Measurements from ENCODE around the gene U2AF1L4.
"Not testable (repeated sequence)": the region's sequence is repeated elsewhere in the genome, so short reads cannot be mapped to it uniquely, and the experiment has no call there.

U2AF1L4 gene

DNA sequence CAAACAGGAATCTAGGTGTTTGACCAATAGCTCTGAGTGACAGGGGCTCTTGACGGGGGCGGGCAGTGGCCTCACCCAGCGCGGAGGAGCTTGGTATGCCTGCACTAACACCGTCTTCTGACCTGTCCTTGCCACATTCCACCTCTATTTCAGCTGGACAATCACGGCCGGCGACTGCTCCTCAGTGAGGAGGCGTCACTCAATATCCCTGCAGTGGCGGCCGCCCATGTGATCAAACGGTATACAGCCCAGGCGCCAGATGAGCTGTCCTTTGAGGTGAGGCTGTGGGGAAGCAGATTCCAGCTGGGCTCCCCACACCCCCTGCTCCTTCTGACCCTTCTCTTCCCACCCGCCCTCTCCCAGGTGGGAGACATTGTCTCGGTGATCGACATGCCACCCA, 34.8 kb upstream of the U2AF1L4 start:
- no peak for DNase-seq

DNA sequence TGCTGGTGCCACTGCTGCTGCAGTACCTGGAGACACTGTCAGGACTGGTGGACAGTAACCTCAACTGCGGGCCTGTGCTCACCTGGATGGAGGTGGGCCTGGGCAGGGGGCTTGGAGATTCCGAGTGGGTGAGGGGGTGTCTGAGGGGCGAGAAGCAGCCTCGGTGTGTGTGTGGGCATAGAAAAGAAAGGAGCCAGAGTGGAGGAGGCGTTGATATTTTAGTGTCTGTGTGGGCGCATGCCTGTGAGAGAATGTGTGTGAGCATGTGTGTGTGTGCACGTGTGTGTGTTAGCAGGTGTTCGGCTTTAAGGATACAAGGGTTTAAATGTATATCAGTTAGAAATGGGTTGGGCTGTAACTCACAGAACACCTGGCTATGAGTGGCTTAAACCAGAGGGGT, 33.8 kb upstream of the U2AF1L4 start:
- no peak for DNase-seq

DNA sequence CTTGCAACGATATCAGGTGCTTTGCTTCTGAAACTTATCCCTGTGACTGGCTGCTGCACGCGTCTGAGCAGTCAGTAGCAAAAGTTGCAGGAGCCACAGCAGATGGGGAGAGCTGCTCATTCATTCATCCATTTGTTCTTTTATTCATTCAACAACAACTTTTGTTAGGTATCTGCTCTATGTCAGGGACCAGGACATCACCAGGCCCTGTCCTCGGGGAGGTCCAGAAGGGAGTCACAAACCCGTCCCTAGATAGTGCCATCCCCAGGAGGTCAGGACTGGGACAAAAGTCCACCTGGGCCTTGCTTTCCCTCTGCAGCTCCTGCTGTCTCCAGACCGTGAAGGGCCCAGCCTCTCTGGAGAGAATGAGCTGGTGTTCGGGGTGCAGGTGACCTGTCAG, 32.7 kb upstream of the U2AF1L4 start:
- no peak for DNase-seq

GRCh38 chr19:35777086-35777841, 32.0 kb upstream of the U2AF1L4 start:
- no peak for DNase-seq

DNA sequence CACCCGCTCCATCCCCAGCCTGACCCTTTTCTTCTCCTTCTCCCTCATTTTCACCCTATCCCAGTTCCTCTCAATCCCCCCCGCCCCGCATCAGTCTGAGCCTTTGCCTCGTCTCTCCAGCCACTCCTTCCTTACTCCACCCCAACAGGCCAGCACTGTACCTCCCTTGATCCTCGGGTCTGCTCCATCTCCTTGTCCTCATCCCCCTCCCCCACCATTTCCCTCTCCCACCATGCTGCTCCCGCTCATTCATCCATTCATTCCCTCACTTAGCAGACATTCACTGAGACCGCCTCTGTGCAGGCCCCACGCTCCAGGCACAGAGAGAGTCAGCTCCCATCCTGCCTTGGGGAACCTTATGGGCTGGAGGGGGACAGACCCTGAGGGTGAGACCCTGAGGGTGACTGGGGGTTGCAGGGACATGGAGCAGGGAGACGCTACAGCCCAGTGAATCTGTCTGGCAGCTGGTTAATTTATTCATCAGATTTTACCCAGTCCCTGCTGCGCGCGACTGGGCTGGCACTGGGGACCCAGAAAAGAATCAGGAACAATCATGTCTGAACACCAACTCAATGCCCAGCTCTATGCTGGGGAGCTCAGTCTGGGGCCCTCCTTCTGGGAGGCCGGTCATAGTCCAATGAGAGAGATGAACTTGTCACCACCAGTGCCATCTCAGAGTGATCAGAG, 31.0 kb upstream of the U2AF1L4 start:
- no peak for DNase-seq

DNA sequence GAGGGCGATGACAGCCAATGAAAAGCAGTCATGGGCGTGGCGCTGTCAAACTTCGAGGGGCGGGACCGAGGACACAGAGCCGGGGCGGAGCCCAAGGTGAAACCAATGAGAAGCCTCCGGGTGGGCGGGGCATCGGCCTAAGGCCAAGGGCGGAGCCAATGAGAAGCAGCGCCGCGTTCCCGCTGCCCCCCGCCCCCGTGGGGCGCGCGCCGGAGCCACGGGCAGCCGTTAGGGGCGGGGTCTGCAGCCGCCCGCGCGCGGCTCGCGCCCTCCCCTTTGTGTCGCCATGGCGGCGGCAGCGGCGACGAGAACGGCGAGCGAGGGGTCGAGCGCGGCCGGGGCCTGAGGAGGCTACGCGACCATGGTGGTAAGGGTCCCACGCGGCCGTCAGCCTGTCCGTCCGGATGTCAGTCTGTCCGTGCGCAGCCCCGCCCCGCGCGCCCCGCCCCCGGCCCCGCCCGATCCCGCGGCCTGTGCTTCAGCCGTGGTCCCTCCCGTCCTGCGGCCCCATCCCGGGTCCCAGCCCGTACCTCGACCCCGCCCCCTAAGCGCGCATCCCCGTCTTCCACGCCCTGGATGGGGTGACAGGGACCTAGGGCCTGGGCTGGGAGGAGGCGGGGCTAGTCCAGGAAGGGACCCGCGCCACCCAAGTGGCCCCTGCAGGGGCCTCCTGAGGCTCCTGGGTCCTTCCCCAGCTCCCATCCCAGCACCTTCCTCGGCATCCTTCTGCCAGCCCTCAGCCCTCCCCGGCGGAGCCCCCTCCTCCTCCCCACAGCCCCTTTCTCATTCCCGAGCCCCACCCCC, 30.3 kb upstream of the U2AF1L4 start, which contains the start of gene ARHGAP33:
Gene ARHGAP33 (plus strand): TSS at position 267 of the 804 bp plus-strand sequence. CDS start 95 bp downstream, at position 362.
- DNase-seq = peak; percentile 96

DNA sequence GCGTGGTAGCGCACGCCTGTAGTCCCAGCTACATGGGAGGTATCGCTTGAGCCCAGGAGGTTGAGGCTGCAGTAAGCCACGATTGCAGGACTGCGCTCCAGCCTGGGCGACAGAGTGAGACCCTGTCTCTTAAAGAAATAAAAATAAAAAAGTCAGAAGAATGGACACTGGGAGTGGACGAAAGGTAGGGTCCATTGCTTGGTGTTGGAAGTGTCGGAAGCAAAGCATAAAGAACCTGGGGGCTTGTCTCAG, 29.8 kb upstream of the U2AF1L4 start:
- DNase-seq = no peak

GRCh38 chr19:35774274-35775045, 29.2 kb upstream of the U2AF1L4 start:
- DNase-seq = no peak

DNA sequence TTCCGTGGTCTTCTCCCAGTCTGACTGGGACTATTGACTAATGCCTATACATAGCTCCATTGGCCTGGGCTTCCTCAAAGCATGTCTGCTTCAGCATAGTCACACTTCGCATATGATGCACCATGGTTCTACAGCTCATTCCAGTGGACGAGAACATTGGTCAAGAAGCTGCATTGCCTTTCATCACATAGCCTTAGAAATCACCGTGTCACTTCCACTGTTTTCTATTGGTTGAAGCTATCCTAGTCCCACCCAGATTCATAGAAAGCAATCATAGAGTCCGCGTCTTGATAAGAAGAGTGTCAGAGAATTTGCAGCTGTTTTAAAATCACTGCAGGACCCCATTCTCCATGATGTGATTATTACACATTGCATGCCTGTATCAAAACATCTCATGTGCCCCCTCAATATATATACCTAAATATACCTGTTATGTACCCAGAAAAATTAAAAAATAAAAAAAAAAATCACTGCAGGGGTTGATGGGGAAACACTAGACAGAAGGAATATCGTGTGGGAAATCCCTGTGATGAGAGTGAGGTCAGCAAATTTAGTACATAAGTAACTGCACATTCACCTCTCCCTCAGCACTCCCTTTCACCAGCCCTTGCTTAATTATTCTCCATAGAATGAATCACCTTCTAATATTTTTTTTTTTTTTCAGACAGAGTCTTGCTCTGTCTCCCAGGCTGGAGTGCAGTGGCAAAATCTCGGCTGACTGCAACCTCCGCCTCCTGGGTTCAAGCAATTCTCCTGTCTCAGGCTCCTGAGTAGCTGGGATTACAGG, 28.0 kb upstream of the U2AF1L4 start:
- DNase-seq = no peak

DNA sequence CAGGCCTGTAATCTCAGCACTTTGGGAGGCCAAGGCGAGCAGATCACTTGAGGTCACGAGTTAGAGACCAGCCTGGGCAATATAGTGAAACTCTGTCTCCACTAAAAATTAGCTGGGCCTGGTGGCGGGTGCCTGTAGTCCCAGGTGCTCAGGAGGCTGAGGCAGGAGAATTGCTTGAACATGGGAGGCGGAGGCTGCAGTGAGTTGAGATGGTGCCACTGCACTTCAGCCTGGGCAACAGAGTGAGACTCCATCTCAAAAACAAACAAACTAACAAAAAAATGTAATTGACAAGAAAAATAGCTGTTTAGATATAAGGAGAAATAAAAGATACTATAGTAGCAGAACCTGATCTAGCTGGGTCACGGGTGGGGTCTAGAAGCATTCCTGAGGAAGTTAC, 27.1 kb upstream of the U2AF1L4 start:
- not testable (repeated sequence) for DNase-seq

GRCh38 chr19:35768082-35768421, 22.8 kb upstream of the U2AF1L4 start:
- no peak for DNase-seq

DNA sequence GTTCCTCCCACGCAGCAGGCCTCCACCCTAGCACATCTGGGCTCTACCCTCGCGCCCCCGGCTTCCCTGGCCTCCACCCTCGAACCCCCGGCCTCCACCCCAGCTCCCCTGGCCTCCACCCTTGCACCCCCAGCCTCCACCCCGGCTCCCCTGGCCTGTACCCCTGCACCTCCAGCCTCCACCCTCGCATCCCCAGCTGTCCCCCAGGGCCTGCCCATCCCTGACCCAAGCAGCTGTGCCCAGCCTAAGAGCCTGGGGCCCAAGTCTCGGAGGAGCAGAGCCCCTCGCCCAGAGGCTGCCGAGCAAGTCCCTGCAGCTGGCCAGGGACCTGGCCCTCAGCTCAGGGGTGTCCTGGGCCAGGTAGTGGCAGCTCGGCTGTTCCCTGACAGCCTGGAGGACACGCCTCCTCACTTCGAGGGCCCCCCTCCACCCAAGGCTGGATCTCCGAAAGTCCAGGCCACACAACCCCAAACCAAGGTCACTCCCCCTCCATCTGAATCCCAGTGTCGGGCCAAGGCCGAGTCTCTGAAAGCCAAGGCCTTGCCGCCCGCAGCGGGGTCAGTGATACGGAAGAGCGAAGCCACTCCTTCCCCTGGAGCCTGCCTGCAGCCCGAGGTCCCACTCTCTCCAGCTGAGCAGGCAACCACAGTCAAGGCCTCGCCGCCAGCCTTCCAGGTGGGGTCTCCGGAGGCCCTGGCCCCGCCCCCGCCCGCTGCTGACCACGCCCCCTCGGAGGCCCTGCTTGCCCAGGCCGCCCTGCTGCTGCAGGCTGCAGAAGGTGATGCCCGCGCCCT, 22.3 kb upstream of the U2AF1L4 start:
- DNase-seq = no peak

DNA sequence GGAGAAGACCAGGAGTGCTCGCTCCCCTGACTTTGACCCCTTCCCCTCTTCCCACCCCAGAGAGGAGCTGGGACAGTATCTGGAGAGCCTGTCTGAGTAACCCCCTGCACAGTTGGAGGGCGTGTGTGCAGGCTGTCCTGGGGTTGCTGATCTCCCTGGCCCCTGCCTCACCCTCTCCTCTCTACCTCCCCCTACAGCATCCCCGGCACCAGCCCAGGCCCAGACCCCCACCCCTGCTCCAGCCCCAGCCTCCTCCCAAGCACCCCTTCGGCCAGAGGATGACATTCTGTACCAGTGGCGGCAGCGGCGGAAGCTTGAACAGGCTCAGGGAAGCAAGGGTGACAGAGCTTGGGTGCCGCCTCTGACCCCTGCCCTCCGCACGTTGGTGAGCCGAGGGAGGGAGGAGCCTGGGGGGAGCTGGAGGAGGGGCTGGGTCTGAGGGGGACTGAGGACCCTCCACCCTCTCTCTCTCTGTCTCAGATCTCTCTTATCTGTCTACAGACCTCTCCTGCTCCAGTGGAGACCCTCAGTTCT, 21.4 kb upstream of the U2AF1L4 start:
- DNase-seq = no peak

- DNase-seq = no peak
Measured at GRCh38 chr19:35764432-35765315, 19.5 kb upstream of the U2AF1L4 start.

DNA sequence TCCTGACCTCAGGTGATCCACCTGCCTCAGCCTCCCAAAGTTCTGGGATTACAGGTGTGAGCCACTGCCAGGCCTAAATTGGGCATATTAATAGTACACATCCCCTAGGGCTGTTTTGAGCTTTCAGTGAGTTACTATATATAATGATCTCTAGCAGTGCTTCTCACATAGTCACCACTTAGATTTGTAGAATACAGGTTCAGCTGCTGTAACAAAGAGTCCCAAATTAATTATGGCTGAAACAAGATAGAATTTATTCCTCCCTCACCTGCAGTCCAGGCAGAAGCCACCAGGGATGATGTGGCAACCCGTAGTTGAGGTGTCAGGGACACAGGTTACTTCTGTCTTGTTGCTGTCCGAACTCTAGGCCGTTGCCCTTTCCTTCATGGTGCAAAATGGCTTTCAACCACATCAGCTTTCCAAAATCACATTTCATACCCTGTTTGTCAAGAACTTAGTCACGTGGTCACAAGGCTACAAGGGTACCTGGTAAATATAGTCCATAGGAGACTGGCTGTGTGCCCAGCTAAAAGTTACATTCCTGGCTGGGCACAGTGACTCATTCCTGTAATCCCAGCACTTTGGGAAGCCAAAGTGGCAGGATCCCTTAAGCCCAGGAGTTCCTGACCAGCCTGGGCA, 15.6 kb upstream of the U2AF1L4 start:
- no peak for DNase-seq

DNA sequence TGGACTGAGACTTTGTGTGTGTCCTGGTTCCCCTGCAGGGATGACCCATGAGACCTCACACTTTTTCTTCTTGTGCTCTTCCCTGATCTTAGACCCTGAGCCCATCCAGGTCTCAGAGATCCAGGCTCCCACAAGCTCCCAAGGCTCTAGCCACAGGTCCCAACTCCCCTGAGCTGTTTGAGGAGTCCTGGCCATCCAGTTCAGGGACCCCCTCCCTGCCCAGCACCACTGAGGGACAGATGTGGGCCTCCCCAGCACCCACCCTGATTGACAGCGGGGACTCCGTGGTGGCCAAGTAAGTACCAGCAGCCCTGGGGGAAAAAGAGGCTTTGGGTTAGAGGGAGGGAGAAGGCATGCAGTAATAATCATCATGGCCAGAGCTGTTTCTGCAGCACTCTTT, 14.5 kb upstream of the U2AF1L4 start:
- DNase-seq = no peak

GRCh38 chr19:35757749-35758608, 12.8 kb upstream of the U2AF1L4 start, which contains the start of gene PROSER3:
TSS of gene PROSER3 (plus strand) at chr19:35758176. CDS start at chr19:35758216, 40 bp downstream.
- DNase-seq = peak; percentile 98

- no peak for DNase-seq
Measured at GRCh38 chr19:35757231-35757748, 12.1 kb upstream of the U2AF1L4 start.
